Measurements from ENCODE around the gene ARSG.

- TF ChIP-seq CTCF (IDR thresholded peaks at IDR 0.05) (no peak), POLR2A (IDR thresholded peaks at IDR 0.05) (no peak)
Observed at GRCh38 chr17:68319410-68320162, 28.3 kb downstream of the ARSG start.
